Measurements from ENCODE around the gene ANKHD1. TPM values are rescaled to one million over a fixed set of nuclear protein-coding genes. Genes with fewer than 3 reads are reported as not detected.

ANKHD1 gene
- total RNA-seq, 1 experiment from 2014 or later, result 130 TPM

DNA sequence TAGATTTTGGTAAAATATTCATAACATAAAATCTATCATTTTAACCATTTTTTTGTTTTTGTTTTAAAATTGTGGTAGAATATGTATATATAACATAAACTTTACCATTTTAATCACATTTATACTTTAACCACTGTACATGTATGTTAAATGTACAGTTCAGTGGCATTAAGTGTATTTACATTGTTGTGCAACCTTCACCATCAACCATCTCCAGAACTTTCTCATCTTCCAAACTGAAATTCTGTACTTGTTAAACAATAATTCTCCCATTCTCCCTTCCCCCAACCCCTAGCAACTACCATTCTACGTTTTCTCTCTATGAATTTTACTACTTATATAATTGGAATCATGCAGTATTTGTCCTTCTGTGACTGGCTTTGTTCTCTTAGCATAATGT lies 11.6 kb downstream of the ANKHD1 start:
- CTCF ChIA-PET, result no interaction called here
- intact Hi-C loops (cut with micrococcal nuclease; ENCODE audit: unreplicated experiment), result no loop called here

DNA sequence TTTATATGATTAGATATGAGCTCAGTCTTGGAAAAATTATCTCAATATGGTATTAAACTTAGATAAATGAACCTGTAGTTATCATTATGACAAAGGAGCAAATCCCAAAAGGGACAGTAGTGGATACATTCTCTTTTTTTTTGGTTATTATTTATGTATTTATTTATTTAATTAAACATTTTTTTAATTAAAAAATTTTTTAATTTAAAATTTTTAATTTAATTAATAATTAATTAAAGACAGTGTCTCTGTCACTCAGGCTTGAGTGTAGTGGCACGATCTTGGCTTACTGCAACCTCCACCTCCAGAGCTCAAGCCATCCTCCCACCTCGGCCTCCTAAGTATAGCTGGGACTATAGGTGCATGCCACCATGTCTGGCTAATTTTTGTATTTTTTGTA lies 15.6 kb downstream of the ANKHD1 start:
- no TSS peak for BruUV-seq (replicated peaks)

More for the DNA sequence above, 11.6 kb downstream of the ANKHD1 start:
- Histone ChIP-seq H3K36me3 (ENCODE audit: control insufficient read depth, insufficient read depth, low read length) (no peaks in the 10 kb centered on the region), H3K4me3 (ENCODE audit: low read depth, low read length) (no peak overlapping the region), H3K9me3 (no peaks in the 10 kb centered on the region), H3K27me3 (replicated peaks; ENCODE audit: control insufficient read depth, insufficient read depth, low read length) (no peaks in the 10 kb centered on the region), H3K4me1 (no peaks in the 10 kb centered on the region)
- no peaks in the 10 kb centered on the region for H3K27me3 Mint-ChIP-seq (ENCODE audit: insufficient read depth, unreplicated experiment)
- peaks cover 15% of the 10 kb centered on the region for H3K36me3 Mint-ChIP-seq (ENCODE audit: insufficient read depth, unreplicated experiment)
- no peaks in the 10 kb centered on the region for H3K9me3 Mint-ChIP-seq (ENCODE audit: unreplicated experiment)
- H3K27ac Mint-ChIP-seq (ENCODE audit: unreplicated experiment), result no peak overlapping the region
- H3K4me1 Mint-ChIP-seq (ENCODE audit: low read depth, unreplicated experiment), result no peaks in the 10 kb centered on the region
- H3K4me3 Mint-ChIP-seq (ENCODE audit: unreplicated experiment), result no peak overlapping the region
- no peak for DNase-seq
- TF ChIP-seq, protein P1, sequence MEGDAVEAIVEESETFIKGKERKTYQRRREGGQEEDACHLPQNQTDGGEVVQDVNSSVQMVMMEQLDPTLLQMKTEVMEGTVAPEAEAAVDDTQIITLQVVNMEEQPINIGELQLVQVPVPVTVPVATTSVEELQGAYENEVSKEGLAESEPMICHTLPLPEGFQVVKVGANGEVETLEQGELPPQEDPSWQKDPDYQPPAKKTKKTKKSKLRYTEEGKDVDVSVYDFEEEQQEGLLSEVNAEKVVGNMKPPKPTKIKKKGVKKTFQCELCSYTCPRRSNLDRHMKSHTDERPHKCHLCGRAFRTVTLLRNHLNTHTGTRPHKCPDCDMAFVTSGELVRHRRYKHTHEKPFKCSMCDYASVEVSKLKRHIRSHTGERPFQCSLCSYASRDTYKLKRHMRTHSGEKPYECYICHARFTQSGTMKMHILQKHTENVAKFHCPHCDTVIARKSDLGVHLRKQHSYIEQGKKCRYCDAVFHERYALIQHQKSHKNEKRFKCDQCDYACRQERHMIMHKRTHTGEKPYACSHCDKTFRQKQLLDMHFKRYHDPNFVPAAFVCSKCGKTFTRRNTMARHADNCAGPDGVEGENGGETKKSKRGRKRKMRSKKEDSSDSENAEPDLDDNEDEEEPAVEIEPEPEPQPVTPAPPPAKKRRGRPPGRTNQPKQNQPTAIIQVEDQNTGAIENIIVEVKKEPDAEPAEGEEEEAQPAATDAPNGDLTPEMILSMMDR (IDR thresholded peaks at IDR 0.05; ENCODE audit: insufficient read depth in 1 of 2, low read depth in 1 of 2, low read length in 1 of 2, severe bottlenecking in 1 of 2, unreplicated experiment in 1 of 2), result no peak
- POLR2A ChIA-PET, result no interaction called here
- no TSS peak for BruUV-seq (replicated peaks)

DNA sequence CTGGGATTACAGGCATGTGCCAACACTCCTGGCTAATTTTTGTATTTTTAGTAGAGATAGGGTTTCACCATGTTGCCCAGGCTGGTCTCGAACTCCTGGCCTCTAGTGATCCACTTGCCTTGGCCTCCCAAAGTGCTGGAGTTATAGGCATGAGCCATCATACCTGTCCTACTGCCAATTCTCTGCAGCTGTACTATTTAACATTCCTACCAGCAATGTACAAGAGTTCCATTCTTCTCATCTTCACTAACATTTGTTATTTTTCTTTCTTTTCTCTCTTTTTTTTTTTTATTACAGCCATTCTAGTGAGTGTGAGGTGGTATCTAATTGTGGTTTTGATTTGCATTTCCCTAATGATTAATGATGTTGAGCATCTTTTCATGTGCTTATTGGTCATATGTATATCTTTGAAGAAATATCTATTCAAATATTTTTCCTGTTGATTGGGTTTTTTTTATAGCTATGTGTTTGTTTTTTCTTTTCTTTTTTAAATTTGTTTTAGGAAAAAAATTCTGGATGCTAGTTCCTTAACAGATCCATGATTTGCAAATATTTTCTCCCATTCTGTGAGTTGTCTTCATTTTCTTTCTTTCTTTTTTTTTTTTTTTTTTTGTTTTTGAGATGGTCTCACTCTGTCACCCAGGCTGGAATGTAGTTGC lies 17.4 kb downstream of the ANKHD1 start:
- Histone ChIP-seq H3K27me3 (replicated peaks; ENCODE audit: control insufficient read depth, insufficient read depth, low read length) (no peaks in the 10 kb centered on the region), H3K4me1 (0 out of 2 replicates have a peak, but pooled peaks cover 5% of the 10 kb centered on the region), H3K9me3 (no peaks in the 10 kb centered on the region), H3K36me3 (ENCODE audit: control insufficient read depth, insufficient read depth, low read length) (peaks cover 1% of the 10 kb centered on the region; the same call in 1 of the 2 replicates), H3K4me3 (ENCODE audit: low read depth, low read length) (no peak overlapping the region)
- Mint-ChIP-seq H3K4me1 (ENCODE audit: low read depth, unreplicated experiment) (peaks cover 21% of the 10 kb centered on the region), H3K9me3 (ENCODE audit: unreplicated experiment) (no peaks in the 10 kb centered on the region), H3K4me3 (ENCODE audit: unreplicated experiment) (no peak overlapping the region), H3K36me3 (ENCODE audit: insufficient read depth, unreplicated experiment) (peaks cover 30% of the 10 kb centered on the region), H3K27me3 (ENCODE audit: insufficient read depth, unreplicated experiment) (no peaks in the 10 kb centered on the region), H3K27ac (ENCODE audit: unreplicated experiment) (no peak overlapping the region)
- CTCF ChIA-PET, result interaction anchor here (0.6 kb wide), 1 partner anchor 152 kb away, joined by 4 read pairs; no protein-coding TSS in a partner anchor
- TF ChIP-seq, protein P1 (IDR thresholded peaks at IDR 0.05; ENCODE audit: insufficient read depth in 1 of 2, low read depth in 1 of 2, low read length in 1 of 2, severe bottlenecking in 1 of 2, unreplicated experiment in 1 of 2), result no peak
- BruUV-seq (replicated peaks), result no TSS peak
- POLR2A ChIA-PET, result no interaction called here
- intact Hi-C loops (cut with micrococcal nuclease; ENCODE audit: unreplicated experiment), result no loop called here
- no peak for DNase-seq

More for the DNA sequence above, 15.6 kb downstream of the ANKHD1 start:
- Histone ChIP-seq H3K4me3 (ENCODE audit: low read depth, low read length) (no peak overlapping the region), H3K9me3 (no peaks in the 10 kb centered on the region), H3K4me1 (0 out of 2 replicates have a peak, but pooled peaks cover 5% of the 10 kb centered on the region), H3K27me3 (replicated peaks; ENCODE audit: control insufficient read depth, insufficient read depth, low read length) (no peaks in the 10 kb centered on the region), H3K36me3 (ENCODE audit: control insufficient read depth, insufficient read depth, low read length) (peaks cover 1% of the 10 kb centered on the region; the same call in 1 of the 2 replicates)
- TF ChIP-seq, protein P1 (IDR thresholded peaks at IDR 0.05; ENCODE audit: insufficient read depth in 1 of 2, low read depth in 1 of 2, low read length in 1 of 2, severe bottlenecking in 1 of 2, unreplicated experiment in 1 of 2), result no peak
- no peak for DNase-seq
- intact Hi-C loops (cut with micrococcal nuclease; ENCODE audit: unreplicated experiment), result no loop called here
- no peak overlapping the region for H3K4me3 Mint-ChIP-seq (ENCODE audit: unreplicated experiment)
- no peaks in the 10 kb centered on the region for H3K9me3 Mint-ChIP-seq (ENCODE audit: unreplicated experiment)
- H3K36me3 Mint-ChIP-seq (ENCODE audit: insufficient read depth, unreplicated experiment), result peaks cover 25% of the 10 kb centered on the region
- no peaks in the 10 kb centered on the region for H3K27me3 Mint-ChIP-seq (ENCODE audit: insufficient read depth, unreplicated experiment)
- ChIA-PET CTCF (no interaction called here), POLR2A (no interaction called here)
- peaks cover 21% of the 10 kb centered on the region for H3K4me1 Mint-ChIP-seq (ENCODE audit: low read depth, unreplicated experiment)
- H3K27ac Mint-ChIP-seq (ENCODE audit: unreplicated experiment), result no peak overlapping the region
